ENCODE data around the gene MIOX. TPM values are rescaled to one million over a fixed set of nuclear protein-coding genes. Genes with fewer than 3 reads are reported as not detected.

MIOX gene
- total RNA-seq, 1 experiment from 2014 or later: 1.4 TPM

GRCh38 chr22:50523806-50524675, 37.4 kb downstream of the MIOX start:
- H3K9me3 ChIP-seq (ENCODE audit: control insufficient read depth, low read depth, low read length): no peaks in the 10 kb centered on the region
- H3K36me3 Mint-ChIP-seq (ENCODE audit: insufficient read depth in 1 of 3, low read depth in 3 of 3): peaks cover 7 to 40% (median 30%) of the 10 kb centered on the region in 3 experiments; a peak in 6 of 7 replicates
- H3K4ac ChIP-seq (ENCODE audit: low read depth, low read length): no peak overlapping the region
- peaks cover 11 to 15% of the 10 kb centered on the region in 2 experiments for H3K4me1 Mint-ChIP-seq
- H3K4me1 ChIP-seq (ENCODE audit: insufficient read depth, low read length): peaks cover 3% of the 10 kb centered on the region; the same call in 1 of the 2 replicates
- H3K14ac ChIP-seq (ENCODE audit: insufficient read depth, low read length): no peak overlapping the region
- no peak overlapping the region for H3K27ac ChIP-seq (ENCODE audit: insufficient read length, low read depth, low read length)
- no peaks in the 10 kb centered on the region for H4K20me1 ChIP-seq (ENCODE audit: control insufficient read depth, insufficient read depth, insufficient read length)
- H4K5ac ChIP-seq (ENCODE audit: insufficient read length, low read depth, low read length): no peak overlapping the region
- H3K18ac ChIP-seq (ENCODE audit: insufficient read length, low read depth, low read length): no peak overlapping the region
- no peak for DNase-seq
- H3K27me3 ChIP-seq (ENCODE audit: insufficient read depth, low read length): peaks cover 11% of the 10 kb centered on the region; the same call in 1 of the 2 replicates
- no peak overlapping the region for H3K56ac ChIP-seq (ENCODE audit: insufficient read length, low read depth, low read length)
- WGBS (ENCODE audit: extremely low coverage, insufficient read length, low lambda C conversion rate): no CpG with 5 or more reads among the region's 25 CpGs
- peaks cover 25% of the 10 kb centered on the region for H3K27me3 Mint-ChIP-seq (ENCODE audit: low read depth)
- no peak overlapping the region for H2AFZ ChIP-seq (ENCODE audit: low read length)
- no peak overlapping the region for H2BK20ac ChIP-seq (ENCODE audit: low read depth, low read length, poor library complexity, severe bottlenecking)
- H2AK5ac ChIP-seq (ENCODE audit: insufficient read length, low read length): no peak overlapping the region
- H3K9me3 Mint-ChIP-seq: no peaks in the 10 kb centered on the region; a peak in 1 of 5 replicates
- peak overlapping the region; percentile 82 to 88 for H3K4me3 Mint-ChIP-seq
- no peak overlapping the region for H2BK120ac ChIP-seq (ENCODE audit: low read depth, low read length, poor library complexity, severe bottlenecking)
- H4K8ac ChIP-seq (replicated peaks; ENCODE audit: insufficient read length, low read depth, low read length): no peak overlapping the region
- no peak overlapping the region for H3T11ph ChIP-seq (ENCODE audit: low read length)
- no peak for TF ChIP-seq CTCF (conservative IDR thresholded peaks at IDR 0.05)
- no peak overlapping the region for H2BK12ac ChIP-seq (ENCODE audit: insufficient read length, low read depth, low read length)
- no peaks in the 10 kb centered on the region for H3K79me1 ChIP-seq (ENCODE audit: insufficient read depth, low read depth, low read length, poor library complexity, severe bottlenecking)
- H4K91ac ChIP-seq (ENCODE audit: insufficient read length, low read depth, low read length): no peak overlapping the region
- H3K79me2 ChIP-seq (ENCODE audit: insufficient read depth, low read length): no peaks in the 10 kb centered on the region
- no peak overlapping the region for H3K9ac ChIP-seq (ENCODE audit: extremely low read depth, insufficient read length, low read length)
- no peak overlapping the region for H2BK5ac ChIP-seq (ENCODE audit: insufficient read length, low read length)
- H3K23me2 ChIP-seq (ENCODE audit: insufficient read length, low read depth, low read length, poor library complexity, severe bottlenecking): peaks cover 3% of the 10 kb centered on the region
- peak overlapping the region; percentile 70 for H3K4me2 ChIP-seq (ENCODE audit: insufficient read depth, insufficient read length, low read length)
- peak overlapping the region in 2 of 3 experiments; percentile 49 to 80; a peak in 2 of 7 replicates for H3K27ac Mint-ChIP-seq
- H3K23ac ChIP-seq (ENCODE audit: insufficient read length, low read depth, low read length): no peak overlapping the region
- H2BK15ac ChIP-seq (ENCODE audit: low read depth, low read length): no peak overlapping the region

Data from H9 (cell line).